Right atrium auricular region (tissue), 2 donors: ENCODE measurements around the gene SENP2. TPM values are rescaled to one million over a fixed set of nuclear protein-coding genes. Genes with fewer than 3 reads are reported as not detected.

ENCODE experiments used
- DNase-seq: peaks from one replicate; pipeline ENCODE4 v3.0.0-alpha.2; 2019; ENCODE audit warnings: low spot score
- H3K27ac ChIP-seq, 2 donors: fragments of 200-600 bp; sonication (generic); 1 replicate in 1 of 2; 2 replicates in 1 of 2; pipeline ENCODE4 v1.5.1; 2016 to 2019
- H3K27me3 ChIP-seq, 2 donors: fragments of 200-600 bp; sonication (generic); one replicate each; pipeline versions ENCODE4 v1.5.1 to v1.6.0; 2017 to 2019
- H3K36me3 ChIP-seq: fragments of 200-600 bp; sonication (generic); one replicate; pipeline ENCODE4 v1.5.1; 2016
- H3K4me1 ChIP-seq, 2 donors: fragments of 200-600 bp; sonication (generic); one replicate each; pipeline versions ENCODE4 v1.5.1 to v1.6.0; 2017 to 2019
- H3K4me3 ChIP-seq, 2 donors: fragments of 200-600 bp; sonication (generic); 1 replicate in 1 of 2; 2 replicates in 1 of 2; pipeline ENCODE4 v1.5.1; 2017 to 2019; ENCODE audit warnings: mild to moderate bottlenecking in 1 of 2, moderate library complexity in 1 of 2
- H3K9me3 ChIP-seq, 2 donors: fragments of 200-600 bp; sonication (generic); one replicate each; pipeline ENCODE4 v1.5.1; 2019
- total RNA-seq, 2 donors: library from RNA; depleted of rRNA; stranded (reverse); fragments of >200 nt; gene quantifications; one replicate each; pipeline ENCODE4 v1.1.0, GENCODE V29; 2016
- TF ChIP-seq, protein P1 (sequence below), 2 donors: fragments of 200-600 bp; sonication (generic); IDR thresholded peaks; one replicate each; pipeline ENCODE4 v1.5.1; 2019; ENCODE audit warnings: antibody characterized with exemption in 2 of 2

The SENP2 gene
- total RNA-seq, 2 donors from 2014 or later = 10.8 to 17.8 TPM

DNA sequence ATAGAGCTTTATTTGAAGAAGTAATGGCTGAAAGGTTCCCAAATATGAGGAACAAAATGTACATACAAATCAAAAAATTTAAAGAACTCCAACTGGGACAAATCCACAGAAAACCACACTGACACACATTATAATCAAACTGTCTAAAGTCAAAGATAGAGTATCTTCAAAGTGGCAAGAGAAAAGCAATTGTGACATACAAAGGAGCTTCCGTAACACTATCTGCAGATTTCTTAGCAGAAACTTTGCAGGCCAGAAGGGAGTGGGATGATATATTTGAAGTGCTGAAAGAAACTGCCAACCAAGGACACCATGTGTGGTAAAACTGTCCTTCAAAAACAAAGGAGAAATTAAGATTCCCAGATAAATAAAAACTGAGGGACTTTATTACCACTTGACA, 91.9 kb downstream of the SENP2 start:
- H3K4me3 ChIP-seq = no peak overlapping the region
- H3K9me3 ChIP-seq = peaks cover 0 to 9% of the 10 kb centered on the region in 2 donors
- no peaks in the 10 kb centered on the region for H3K4me1 ChIP-seq
- TF ChIP-seq, protein P1, sequence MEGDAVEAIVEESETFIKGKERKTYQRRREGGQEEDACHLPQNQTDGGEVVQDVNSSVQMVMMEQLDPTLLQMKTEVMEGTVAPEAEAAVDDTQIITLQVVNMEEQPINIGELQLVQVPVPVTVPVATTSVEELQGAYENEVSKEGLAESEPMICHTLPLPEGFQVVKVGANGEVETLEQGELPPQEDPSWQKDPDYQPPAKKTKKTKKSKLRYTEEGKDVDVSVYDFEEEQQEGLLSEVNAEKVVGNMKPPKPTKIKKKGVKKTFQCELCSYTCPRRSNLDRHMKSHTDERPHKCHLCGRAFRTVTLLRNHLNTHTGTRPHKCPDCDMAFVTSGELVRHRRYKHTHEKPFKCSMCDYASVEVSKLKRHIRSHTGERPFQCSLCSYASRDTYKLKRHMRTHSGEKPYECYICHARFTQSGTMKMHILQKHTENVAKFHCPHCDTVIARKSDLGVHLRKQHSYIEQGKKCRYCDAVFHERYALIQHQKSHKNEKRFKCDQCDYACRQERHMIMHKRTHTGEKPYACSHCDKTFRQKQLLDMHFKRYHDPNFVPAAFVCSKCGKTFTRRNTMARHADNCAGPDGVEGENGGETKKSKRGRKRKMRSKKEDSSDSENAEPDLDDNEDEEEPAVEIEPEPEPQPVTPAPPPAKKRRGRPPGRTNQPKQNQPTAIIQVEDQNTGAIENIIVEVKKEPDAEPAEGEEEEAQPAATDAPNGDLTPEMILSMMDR (IDR thresholded peaks at IDR 0.05) = no peak
- no peak overlapping the region for H3K27ac ChIP-seq
- no peaks in the 10 kb centered on the region for H3K27me3 ChIP-seq
- peaks cover 6% of the 10 kb centered on the region for H3K36me3 ChIP-seq
- DNase-seq = no peak

DNA sequence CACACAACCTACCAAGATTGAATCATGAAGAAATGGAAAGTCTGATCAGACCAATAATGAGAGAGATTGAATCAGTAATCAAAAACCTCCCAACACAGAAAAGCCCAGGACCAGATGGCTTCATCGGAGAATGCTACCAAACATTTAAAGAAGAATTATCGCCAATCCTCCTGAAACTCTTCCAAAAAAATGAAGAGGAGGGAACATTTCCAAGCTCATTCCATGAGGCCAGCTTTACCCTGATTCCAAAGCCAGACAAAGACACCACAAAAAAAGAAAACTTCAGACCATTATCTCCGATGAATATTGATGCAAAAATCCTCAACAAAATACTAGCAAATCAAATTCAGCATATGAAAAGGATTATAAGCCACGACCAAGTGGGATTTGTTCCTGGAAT, 94.1 kb downstream of the SENP2 start:
- no peaks in the 10 kb centered on the region for H3K36me3 ChIP-seq
- H3K4me3 ChIP-seq = no peak overlapping the region
- H3K27me3 ChIP-seq = no peaks in the 10 kb centered on the region
- H3K4me1 ChIP-seq = no peaks in the 10 kb centered on the region
- DNase-seq = no peak
- TF ChIP-seq, protein P1 (IDR thresholded peaks at IDR 0.05) = no peak
- H3K9me3 ChIP-seq = peaks cover 0 to 9% of the 10 kb centered on the region in 2 donors
- no peak overlapping the region for H3K27ac ChIP-seq

Other genes with a start within 250 kb of the SENP2 start
- 10 to 100 TPM in 1 of 2 donors, 1 to 10 TPM in 1; 9.4 to 12.6 TPM for gene MAP3K13, start 223.2 kb upstream of the SENP2 start, total RNA-seq
- gene TMEM41A, start 87.3 kb upstream of the SENP2 start, total RNA-seq = 10 to 100 TPM; 10.2 to 10.9 TPM
- gene LIPH, start 33.7 kb upstream of the SENP2 start, total RNA-seq = under 1 TPM; 0.41 to 0.47 TPM
- 10 to 100 TPM; 11.0 to 19.2 TPM for gene IGF2BP2, start 238.7 kb downstream of the SENP2 start, total RNA-seq